GM12878 (cell line): Measurements from ENCODE around the gene BPIFA3. TPM values are rescaled to one million over a fixed set of nuclear protein-coding genes. Genes with fewer than 3 reads are reported as not detected.

Experiments
- ATAC-seq: fragments of 200-7000 bp; cut with Tn5 transposase; 3 replicates; pipeline ENCODE4 v1.9.1; 2020; ENCODE audit warnings: mild to moderate bottlenecking, moderate library complexity
- BruUV-seq: library from RNA; stranded (reverse); fragments of 400-500 nt; replicated peaks from 2 replicates; lab custom pipeline; 2021; lab: Mats Ljungman, UMichigan
- CTCF ChIA-PET: fragments of 300-600 bp; sonication (Branson Sonifier 250); formaldehyde crosslinking; extraction: SDS; loops from one replicate; lab custom pipeline; 2021; ENCODE audit warnings: inconsistent platforms; lab: Yijun Ruan, JAX
- POLR2A ChIA-PET: fragments of 350-600 bp; formaldehyde crosslinking; extraction: SDS; loops from one replicate; lab custom pipeline; 2021; ENCODE audit warnings: inconsistent platforms; lab: Charles Lee
- RAD21 ChIA-PET: fragments of 300-600 bp; sonication (Branson Sonifier 250); formaldehyde crosslinking; loops from one replicate; lab custom pipeline; 2023; ENCODE audit warnings: antibody characterized with exemption; ENCODE audit not compliant: unreplicated experiment; lab: Charles Lee
- SMC1A ChIA-PET: fragments of 300-600 bp; sonication (Branson Sonifier 250); formaldehyde crosslinking; loops from one replicate; lab custom pipeline; 2023; ENCODE audit not compliant: unreplicated experiment, uncharacterized antibody; lab: Charles Lee
- DNase-seq: peaks from one replicate; pipeline ENCODE4 v3.0.0-alpha.2; 2011; ENCODE audit warnings: low read depth, low spot score
- FAIRE-seq: peaks from 3 replicates; lab custom pipeline; 2011; peaks lifted over from hg19 to GRCh38; lab: Jason Lieb, UNC
- H2AFZ ChIP-seq: 2 replicates; pipeline ENCODE4 v1.6.0; 2011; ENCODE audit warnings: low read depth, low read length, control low read depth; ENCODE audit not compliant: control insufficient read depth
- H3K27ac ChIP-seq: 2 replicates; pipeline ENCODE4 v1.5.1; 2011; ENCODE audit warnings: control low read depth; ENCODE audit not compliant: control insufficient read depth, insufficient read depth
- H3K27me3 ChIP-seq, 2 experiments: replicated peaks in 1 of 2; 2 replicates each; pipeline versions ENCODE4 v1.6.0 to v1.6.1; 2011; ENCODE audit warnings: low read length in 1 of 2; ENCODE audit not compliant: control insufficient read depth in 2 of 2, insufficient read depth in 2 of 2
- H3K36me3 ChIP-seq, 2 experiments: 2 replicates each; pipeline ENCODE4 v1.5.1; 2011; ENCODE audit warnings: low read length in 1 of 2; ENCODE audit not compliant: control insufficient read depth in 2 of 2, insufficient read depth in 2 of 2
- H3K4me1 ChIP-seq: 2 replicates; pipeline ENCODE4 v1.6.1; 2011; ENCODE audit warnings: mild to moderate bottlenecking, low read length, moderate library complexity, mixed read lengths; ENCODE audit not compliant: control insufficient read depth, insufficient read depth
- H3K4me2 ChIP-seq: 2 replicates; pipeline ENCODE4 v1.6.0; 2011; ENCODE audit warnings: control low read depth; ENCODE audit not compliant: control insufficient read depth, insufficient read depth
- H3K4me3 ChIP-seq: fragments of 200-600 bp; sonication (generic); 2 replicates; pipeline ENCODE4 v1.5.1; 2016
- H3K79me2 ChIP-seq: 2 replicates; pipeline ENCODE4 v1.6.0; 2011; ENCODE audit warnings: low read length; ENCODE audit not compliant: control insufficient read depth, insufficient read depth
- H3K9ac ChIP-seq: 2 replicates; pipeline ENCODE4 v1.8.0; 2011; ENCODE audit warnings: low read length, control low read depth, mixed read lengths; ENCODE audit not compliant: control insufficient read depth, insufficient read depth
- H3K9me3 ChIP-seq: replicated peaks from 3 replicates; pipeline ENCODE4 v1.5.1; 2011; ENCODE audit warnings: mild to moderate bottlenecking, low read length; ENCODE audit not compliant: control insufficient read depth, insufficient read depth
- H4K20me1 ChIP-seq: 2 replicates; pipeline ENCODE4 v1.6.0; 2011; ENCODE audit not compliant: control insufficient read depth, insufficient read depth
- ATF7 ChIP-seq: fragments of 450-650 bp; IDR thresholded peaks from 2 replicates; pipeline ENCODE4 v1.6.1; 2016; ENCODE audit warnings: low read depth, mild to moderate bottlenecking
- BCL11A ChIP-seq: IDR thresholded peaks from 2 replicates; pipeline ENCODE4 v1.6.1; 2011; ENCODE audit warnings: low read depth, low read length
- CBX3 ChIP-seq: fragments of 200-600 bp; sonication (generic); IDR thresholded peaks from 2 replicates; pipeline ENCODE4 v1.6.1; 2016; ENCODE audit warnings: low read depth, borderline replicate concordance
- CEBPB ChIP-seq, 2 experiments: fragments of 150-350 bp in 1 of 2; IDR thresholded peaks; 2 replicates each; pipeline ENCODE4 v1.6.1; 2012 to 2014; ENCODE audit warnings: low read depth in 2 of 2, low read length in 2 of 2, borderline replicate concordance in 1 of 2, inconsistent platforms in 1 of 2
- IKZF2 ChIP-seq, 2 experiments: fragments of 450-650 bp; IDR thresholded peaks; 2 replicates each; pipeline ENCODE4 v1.6.1; 2017; ENCODE audit warnings: mild to moderate bottlenecking in 2 of 2, moderate library complexity in 2 of 2
- KDM1A ChIP-seq: fragments of 200-600 bp; sonication (generic); IDR thresholded peaks from 2 replicates; pipeline ENCODE4 v1.6.1; 2016; ENCODE audit warnings: borderline replicate concordance
- KLF5 ChIP-seq: fragments of 450-650 bp; IDR thresholded peaks from 2 replicates; pipeline ENCODE4 v1.6.1; 2014; ENCODE audit warnings: mild to moderate bottlenecking; ENCODE audit not compliant: partially characterized antibody
- MEF2B ChIP-seq: fragments of 450-650 bp; IDR thresholded peaks from 2 replicates; pipeline ENCODE4 v1.6.1; 2018; ENCODE audit warnings: mild to moderate bottlenecking, moderate library complexity; ENCODE audit not compliant: partially characterized antibody, poor library complexity, severe bottlenecking
- NFXL1 ChIP-seq: fragments of 450-650 bp; IDR thresholded peaks from 2 replicates; pipeline ENCODE4 v1.6.1; 2017; ENCODE audit warnings: antibody characterized with exemption, mild to moderate bottlenecking, borderline replicate concordance
- RBBP5 ChIP-seq: fragments of 200-600 bp; sonication (generic); conservative IDR thresholded peaks from 2 replicates; pipeline ENCODE4 v1.6.1; 2016
- SIN3A ChIP-seq: IDR thresholded peaks from 2 replicates; pipeline ENCODE4 v1.6.1; 2012; ENCODE audit warnings: low read depth, low read length, improper control_type of control experiment
- SMARCA5 ChIP-seq: fragments of 450-650 bp; IDR thresholded peaks from 2 replicates; pipeline ENCODE4 v1.6.1; 2017; ENCODE audit warnings: mild to moderate bottlenecking
- SREBF1 ChIP-seq: IDR thresholded peaks from 2 replicates; pipeline ENCODE4 v1.6.1; 2012; ENCODE audit warnings: mild to moderate bottlenecking, low read length
- TCF12 ChIP-seq: IDR thresholded peaks from 2 replicates; pipeline ENCODE4 v1.6.1; 2011; ENCODE audit warnings: low read depth, mild to moderate bottlenecking, low read length
- TCF3 ChIP-seq: IDR thresholded peaks from 2 replicates; pipeline ENCODE4 v1.6.1; 2012; ENCODE audit warnings: low read depth, mild to moderate bottlenecking, low read length, borderline replicate concordance; ENCODE audit not compliant: insufficient read depth
- ZNF24 ChIP-seq: fragments of 450-650 bp; IDR thresholded peaks from 2 replicates; pipeline ENCODE4 v1.6.1; 2017; ENCODE audit warnings: antibody characterized with exemption, mild to moderate bottlenecking
- WGBS: methylation state at CpG from one replicate; pipeline ENCODE4 v1.1.6; 2016; ENCODE audit warnings: low lambda C conversion rate; ENCODE audit not compliant: insufficient replicate concordance, insufficient coverage; ENCODE audit errors: missing lambda C conversion rate; 5-methylcytosine and 5-hydroxymethylcytosine counted together
- in situ Hi-C: fragments of 300-500 bp; cut with MboI; formaldehyde crosslinking; loops from 9 replicates; pipeline ENCODE4 v1.14.3; 2018; ENCODE audit warnings: mixed read lengths
- intact Hi-C: fragments of 100-400 bp; cut with micrococcal nuclease; formaldehyde crosslinking; loops from one replicate; pipeline ENCODE4 v1.14.2; 2022; ENCODE audit not compliant: unreplicated experiment
- polyA plus RNA-seq, 11 experiments: library from polyadenylated mRNA; depleted of rRNA in 4 of 11; unstranded in 6 of 11; stranded (reverse) in 5 of 11; fragments of >200 nt; fragmentation: Nextera tagmentation in 4 of 11; fragmentation: Illumina TruSeq in 1 of 11; extraction: Ambion mirVana in 4 of 11; extraction: Trizol in 1 of 11; gene quantifications; 1 replicate in 1 of 11; 2 replicates in 10 of 11; pipeline versions ENCODE4 v1.2.1 to v1.2.3, GENCODE V29; 2011 to 2016; ENCODE audit warnings: inconsistent platforms in 2 of 11, missing spikeins in 2 of 11, low read depth in 1 of 11
- total RNA-seq, 4 experiments: library from RNA; depleted of rRNA in 3 of 4; stranded (reverse); fragments of >200 nt in 3 of 4; fragmentation: Illumina TruSeq in 1 of 4; extraction: Trizol in 1 of 4; gene quantifications; 2 replicates each; pipeline versions ENCODE4 v1.2.1 to v1.2.3, GENCODE V29; 2013 to 2021
- TF ChIP-seq, protein P1 (sequence below): fragments of 450-650 bp; IDR thresholded peaks from 2 replicates; pipeline ENCODE4 v1.6.1; 2017; ENCODE audit warnings: borderline replicate concordance
- TF ChIP-seq, protein P2 (sequence below): IDR thresholded peaks from 2 replicates; pipeline ENCODE4 v1.6.1; 2012; ENCODE audit warnings: low read depth, low read length, improper control_type of control experiment
- TF ChIP-seq, protein P3 (sequence below): IDR thresholded peaks from 2 replicates; pipeline ENCODE4 v1.6.1; 2012; ENCODE audit warnings: low read length, inconsistent platforms
- TF ChIP-seq, protein P4 (sequence below): IDR thresholded peaks from 2 replicates; pipeline ENCODE4 v1.6.1; 2011; ENCODE audit warnings: low read depth, mild to moderate bottlenecking, low read length, moderate library complexity, borderline replicate concordance; ENCODE audit errors: extremely low read depth

Gene BPIFA3
- total and polyA plus RNA-seq, 10 of the 15 experiments (the other 5 are each of a cell fraction or from before 2014, with no cell fraction given) = not detected

DNA sequence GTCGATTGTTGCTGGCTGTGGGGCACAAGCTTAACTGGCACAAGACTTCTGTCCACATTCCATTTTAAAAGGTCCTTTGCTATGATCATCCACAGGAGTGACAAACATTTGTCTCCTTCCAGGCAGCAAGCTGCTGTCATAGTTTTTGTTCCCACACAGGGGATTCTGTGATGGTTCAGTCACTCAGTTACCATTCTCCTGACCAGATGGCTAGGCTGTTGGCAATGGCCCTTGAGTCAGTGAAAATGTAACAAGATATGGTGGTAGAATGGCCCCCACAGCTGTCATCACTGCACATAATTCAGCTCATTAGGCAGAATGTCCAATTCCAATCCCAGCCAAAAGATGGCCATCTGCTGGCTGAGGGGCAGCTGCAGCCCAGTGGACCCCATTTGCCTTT is 32.3 kb downstream of the BPIFA3 start:
- no peak overlapping the region for H3K4me2 ChIP-seq
- DNase-seq (no peak), ATAC-seq (no peak), FAIRE-seq (no peak)
- POLR2A ChIA-PET = no interaction called here
- H3K9ac ChIP-seq = no peak overlapping the region
- no peaks in the 10 kb centered on the region for H3K27me3 ChIP-seq
- no TSS peak for BruUV-seq
- in situ Hi-C loops = no loop called here
- TF ChIP-seq ATF7 = no peak
- TF ChIP-seq ZNF24 = no peak
- TF ChIP-seq CEBPB (IDR thresholded peaks at IDR 0.05; ENCODE audit: borderline replicate concordance in 1 of 2, low read depth in 2 of 2, low read length in 2 of 2) = no peak
- no peak for TF ChIP-seq SREBF1
- no peak for TF ChIP-seq MEF2B
- TF ChIP-seq TCF12 = no peak
- TF ChIP-seq RBBP5 = no peak
- TF ChIP-seq IKZF2 (IDR thresholded peaks at IDR 0.05) = no peak
- TF ChIP-seq, protein P1, sequence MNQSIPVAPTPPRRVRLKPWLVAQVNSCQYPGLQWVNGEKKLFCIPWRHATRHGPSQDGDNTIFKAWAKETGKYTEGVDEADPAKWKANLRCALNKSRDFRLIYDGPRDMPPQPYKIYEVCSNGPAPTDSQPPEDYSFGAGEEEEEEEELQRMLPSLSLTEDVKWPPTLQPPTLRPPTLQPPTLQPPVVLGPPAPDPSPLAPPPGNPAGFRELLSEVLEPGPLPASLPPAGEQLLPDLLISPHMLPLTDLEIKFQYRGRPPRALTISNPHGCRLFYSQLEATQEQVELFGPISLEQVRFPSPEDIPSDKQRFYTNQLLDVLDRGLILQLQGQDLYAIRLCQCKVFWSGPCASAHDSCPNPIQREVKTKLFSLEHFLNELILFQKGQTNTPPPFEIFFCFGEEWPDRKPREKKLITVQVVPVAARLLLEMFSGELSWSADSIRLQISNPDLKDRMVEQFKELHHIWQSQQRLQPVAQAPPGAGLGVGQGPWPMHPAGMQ = no peak
- TF ChIP-seq, protein P2, sequence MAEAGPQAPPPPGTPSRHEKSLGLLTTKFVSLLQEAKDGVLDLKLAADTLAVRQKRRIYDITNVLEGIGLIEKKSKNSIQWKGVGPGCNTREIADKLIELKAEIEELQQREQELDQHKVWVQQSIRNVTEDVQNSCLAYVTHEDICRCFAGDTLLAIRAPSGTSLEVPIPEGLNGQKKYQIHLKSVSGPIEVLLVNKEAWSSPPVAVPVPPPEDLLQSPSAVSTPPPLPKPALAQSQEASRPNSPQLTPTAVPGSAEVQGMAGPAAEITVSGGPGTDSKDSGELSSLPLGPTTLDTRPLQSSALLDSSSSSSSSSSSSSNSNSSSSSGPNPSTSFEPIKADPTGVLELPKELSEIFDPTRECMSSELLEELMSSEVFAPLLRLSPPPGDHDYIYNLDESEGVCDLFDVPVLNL = no peak
- TF ChIP-seq BCL11A = no peak
- no peak for TF ChIP-seq TCF3
- TF ChIP-seq SMARCA5 = no peak
- TF ChIP-seq, protein P3, sequence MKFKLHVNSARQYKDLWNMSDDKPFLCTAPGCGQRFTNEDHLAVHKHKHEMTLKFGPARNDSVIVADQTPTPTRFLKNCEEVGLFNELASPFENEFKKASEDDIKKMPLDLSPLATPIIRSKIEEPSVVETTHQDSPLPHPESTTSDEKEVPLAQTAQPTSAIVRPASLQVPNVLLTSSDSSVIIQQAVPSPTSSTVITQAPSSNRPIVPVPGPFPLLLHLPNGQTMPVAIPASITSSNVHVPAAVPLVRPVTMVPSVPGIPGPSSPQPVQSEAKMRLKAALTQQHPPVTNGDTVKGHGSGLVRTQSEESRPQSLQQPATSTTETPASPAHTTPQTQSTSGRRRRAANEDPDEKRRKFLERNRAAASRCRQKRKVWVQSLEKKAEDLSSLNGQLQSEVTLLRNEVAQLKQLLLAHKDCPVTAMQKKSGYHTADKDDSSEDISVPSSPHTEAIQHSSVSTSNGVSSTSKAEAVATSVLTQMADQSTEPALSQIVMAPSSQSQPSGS = no peak
- TF ChIP-seq, protein P4, sequence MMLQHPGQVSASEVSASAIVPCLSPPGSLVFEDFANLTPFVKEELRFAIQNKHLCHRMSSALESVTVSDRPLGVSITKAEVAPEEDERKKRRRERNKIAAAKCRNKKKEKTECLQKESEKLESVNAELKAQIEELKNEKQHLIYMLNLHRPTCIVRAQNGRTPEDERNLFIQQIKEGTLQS = no peak
- no peak for TF ChIP-seq CBX3
- TF ChIP-seq SIN3A = no peak
- no peak for TF ChIP-seq KLF5
- TF ChIP-seq KDM1A = no peak
- no peak for TF ChIP-seq NFXL1
- SMC1A ChIA-PET = interaction anchor here (0.6 kb wide), 1 partner anchor 75 kb away, joined by 3 read pairs; no protein-coding TSS in a partner anchor
- intact Hi-C loops = no loop called here
- no peaks in the 10 kb centered on the region for H4K20me1 ChIP-seq
- CTCF ChIA-PET = no interaction called here
- no peaks in the 10 kb centered on the region for H3K4me1 ChIP-seq
- H3K36me3 ChIP-seq = no peaks in the 10 kb centered on the region
- H3K9me3 ChIP-seq = no peaks in the 10 kb centered on the region
- RAD21 ChIA-PET = no interaction called here
- no peak overlapping the region for H3K4me3 ChIP-seq
- no peak overlapping the region for H2AFZ ChIP-seq
- H3K79me2 ChIP-seq = no peaks in the 10 kb centered on the region
- H3K27ac ChIP-seq = no peak overlapping the region
- WGBS = 23% methylated on average over 1 of the region's 1 CpG
